ENCODE results near the gene PKD2.

The PKD2 gene

GRCh38 chr4:87983996-87984395, 23.4 kb upstream of the PKD2 start:
- DNase-seq, result no peak
- no peak for TF ChIP-seq CTCF (IDR thresholded peaks at IDR 0.05; ENCODE audit: low read depth, low read length)
- Histone ChIP-seq H3K36me3 (no peaks in the 10 kb centered on the region), H3K27me3 (peaks cover 38% of the 10 kb centered on the region), H3K9me3 (no peaks in the 10 kb centered on the region), H3K4me3 (ENCODE audit: low read depth, low read length) (no peak overlapping the region), H3K4me1 (no peaks in the 10 kb centered on the region; the same call in 1 of the 2 replicates)

DNA sequence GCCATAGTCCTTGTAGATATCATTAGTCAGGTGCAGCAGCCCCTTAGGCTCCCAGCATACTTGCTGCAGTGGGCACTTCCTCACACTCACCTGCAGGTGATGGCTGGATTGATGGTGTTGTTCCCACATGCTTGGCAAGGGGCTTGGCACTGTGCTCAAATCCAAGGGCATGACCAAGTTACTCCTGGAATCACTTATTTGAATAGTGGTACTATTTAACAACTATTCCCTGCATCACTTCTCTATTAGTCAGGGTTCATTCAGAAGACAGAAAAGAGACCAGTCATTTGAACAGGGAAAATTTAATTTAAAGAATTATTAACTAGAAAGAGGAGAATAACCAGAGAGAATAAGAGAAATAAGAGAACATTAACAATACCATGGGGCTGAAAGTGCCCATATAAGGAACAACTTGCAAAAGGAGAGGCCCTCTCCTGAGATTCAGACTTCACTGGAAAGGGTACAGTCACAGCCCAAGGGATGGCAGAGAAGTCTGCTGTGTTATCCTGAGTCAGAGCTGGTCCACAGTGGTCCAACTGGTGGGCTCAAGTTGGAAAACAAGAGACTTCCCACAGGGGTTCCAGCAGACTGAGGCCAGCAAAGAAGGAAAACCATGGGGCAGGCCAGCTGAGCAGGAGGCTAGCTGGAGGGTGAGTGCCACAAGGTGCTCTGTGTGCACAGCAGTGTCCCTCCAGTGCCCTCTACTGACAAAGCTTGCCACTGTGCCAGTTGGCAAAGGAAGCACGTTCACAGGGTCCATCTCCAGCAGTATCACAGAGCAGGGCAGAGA, 22.1 kb upstream of the PKD2 start:
- peak; percentile 71 for TF ChIP-seq CTCF (IDR thresholded peaks at IDR 0.05; ENCODE audit: low read depth, low read length)
- Histone ChIP-seq H3K36me3 (no peaks in the 10 kb centered on the region), H3K9me3 (no peaks in the 10 kb centered on the region), H3K4me3 (ENCODE audit: low read depth, low read length) (no peak overlapping the region), H3K4me1 (no peaks in the 10 kb centered on the region), H3K27me3 (peaks cover 38% of the 10 kb centered on the region)
- peak; percentile 52 for DNase-seq

GRCh38 chr4:87985887-87986200, 21.6 kb upstream of the PKD2 start:
- Histone ChIP-seq H3K27me3 (peaks cover 38% of the 10 kb centered on the region), H3K4me3 (ENCODE audit: low read depth, low read length) (no peak overlapping the region), H3K9me3 (no peaks in the 10 kb centered on the region), H3K36me3 (no peaks in the 10 kb centered on the region), H3K4me1 (no peaks in the 10 kb centered on the region)
- no peak for DNase-seq
- no peak for TF ChIP-seq CTCF (IDR thresholded peaks at IDR 0.05; ENCODE audit: low read depth, low read length)

GRCh38 chr4:87986508-87986907, 20.9 kb upstream of the PKD2 start:
- Histone ChIP-seq H3K4me3 (ENCODE audit: low read depth, low read length) (no peak overlapping the region), H3K9me3 (no peaks in the 10 kb centered on the region), H3K36me3 (no peaks in the 10 kb centered on the region), H3K27me3 (peaks cover 38% of the 10 kb centered on the region), H3K4me1 (no peaks in the 10 kb centered on the region)
- no peak for DNase-seq
- no peak for TF ChIP-seq CTCF (IDR thresholded peaks at IDR 0.05; ENCODE audit: low read depth, low read length)

DNA sequence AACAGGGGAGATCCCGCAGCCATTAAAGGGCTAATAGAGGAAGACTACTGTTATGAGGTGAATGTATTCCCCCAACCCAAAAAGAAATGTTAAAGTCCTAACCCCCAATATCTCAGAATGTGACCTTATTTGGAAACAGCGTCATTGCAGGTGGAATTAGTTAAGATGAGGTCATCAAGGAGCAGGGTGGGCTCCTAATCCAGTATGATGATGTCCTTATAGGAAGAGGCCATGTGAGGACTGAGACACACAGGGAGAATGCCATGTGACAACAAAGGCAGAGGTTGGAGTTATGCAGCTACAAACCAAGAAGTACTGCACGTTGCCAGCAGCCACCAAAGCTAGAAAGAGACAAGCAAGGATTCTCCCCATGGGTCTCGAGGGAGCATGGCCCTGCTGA, 17.7 kb upstream of the PKD2 start:
- Histone ChIP-seq H3K4me3 (ENCODE audit: low read depth, low read length) (no peak overlapping the region), H3K36me3 (no peaks in the 10 kb centered on the region), H3K9me3 (no peaks in the 10 kb centered on the region), H3K4me1 (no peaks in the 10 kb centered on the region), H3K27me3 (peaks cover 17% of the 10 kb centered on the region)
- no peak for TF ChIP-seq CTCF (IDR thresholded peaks at IDR 0.05; ENCODE audit: low read depth, low read length)
- DNase-seq, result no peak

DNA sequence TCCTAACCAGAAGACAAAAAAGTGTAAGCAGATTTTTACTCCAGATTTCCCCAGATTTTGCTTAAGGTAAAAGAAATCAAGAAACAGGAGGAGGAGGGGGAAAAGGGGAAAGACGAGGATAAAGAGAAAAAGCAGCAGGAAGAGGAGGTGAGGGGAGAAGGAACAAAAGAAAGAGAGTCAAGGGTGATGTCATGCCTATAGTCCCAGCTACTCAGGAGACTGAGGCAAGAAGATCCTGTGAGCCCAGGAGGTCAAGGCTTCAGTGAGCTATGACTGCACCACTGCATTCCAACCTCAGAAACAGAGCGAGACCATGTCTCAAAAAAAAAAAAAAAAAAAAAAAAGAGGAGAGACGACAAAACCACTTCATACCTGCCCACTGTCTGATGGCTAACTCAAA, 12.0 kb upstream of the PKD2 start:
- no peak for DNase-seq
- TF ChIP-seq CTCF (IDR thresholded peaks at IDR 0.05; ENCODE audit: low read depth, low read length), result no peak
- H3K27me3 ChIP-seq, result no peaks in the 10 kb centered on the region; the same call in none of the 2 replicates

More for the DNA sequence above, 12.0 kb upstream of the PKD2 start:
- H3K4me3 ChIP-seq (ENCODE audit: low read depth, low read length), result no peak overlapping the region
- H3K36me3 ChIP-seq, result no peaks in the 10 kb centered on the region
- no peaks in the 10 kb centered on the region for H3K9me3 ChIP-seq
- no peaks in the 10 kb centered on the region for H3K4me1 ChIP-seq
